Measurements from ENCODE around the gene IGF2R. TPM values are rescaled to one million over a fixed set of nuclear protein-coding genes. Genes with fewer than 3 reads are reported as not detected.

IGF2R gene
- total RNA-seq, 1 donor from 2014 or later: 109 TPM

DNA sequence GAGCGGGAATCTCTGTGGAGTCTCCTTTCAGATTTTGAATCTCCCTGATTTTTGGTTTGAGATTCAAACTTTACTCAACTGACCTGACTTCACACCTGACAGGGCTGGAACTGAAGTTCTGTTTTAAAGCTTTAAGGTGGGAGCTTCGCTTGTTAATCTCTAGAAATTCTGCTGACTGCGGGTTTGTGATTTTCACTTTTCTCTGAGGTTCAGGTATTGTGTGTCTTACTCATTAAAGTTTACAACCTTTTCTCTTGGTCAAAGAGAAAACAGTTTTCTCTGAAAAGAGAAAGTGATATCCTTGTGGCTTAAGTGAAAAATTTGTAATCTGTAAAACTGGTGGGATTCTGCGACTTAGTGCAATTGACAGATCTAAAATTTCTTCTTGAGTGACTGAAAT is 20.7 kb upstream of the IGF2R start:
- DNase-seq (ENCODE audit: low read depth): no peak
- Histone ChIP-seq H3K27me3 (ENCODE audit: control insufficient read depth, insufficient read depth, low read length) (no peaks in the 10 kb centered on the region), H3K4me3 (ENCODE audit: low read depth, low read length) (no peak overlapping the region), H3K36me3 (ENCODE audit: control insufficient read depth, insufficient read depth, low read length) (no peaks in the 10 kb centered on the region)
- TF ChIP-seq, protein P1, sequence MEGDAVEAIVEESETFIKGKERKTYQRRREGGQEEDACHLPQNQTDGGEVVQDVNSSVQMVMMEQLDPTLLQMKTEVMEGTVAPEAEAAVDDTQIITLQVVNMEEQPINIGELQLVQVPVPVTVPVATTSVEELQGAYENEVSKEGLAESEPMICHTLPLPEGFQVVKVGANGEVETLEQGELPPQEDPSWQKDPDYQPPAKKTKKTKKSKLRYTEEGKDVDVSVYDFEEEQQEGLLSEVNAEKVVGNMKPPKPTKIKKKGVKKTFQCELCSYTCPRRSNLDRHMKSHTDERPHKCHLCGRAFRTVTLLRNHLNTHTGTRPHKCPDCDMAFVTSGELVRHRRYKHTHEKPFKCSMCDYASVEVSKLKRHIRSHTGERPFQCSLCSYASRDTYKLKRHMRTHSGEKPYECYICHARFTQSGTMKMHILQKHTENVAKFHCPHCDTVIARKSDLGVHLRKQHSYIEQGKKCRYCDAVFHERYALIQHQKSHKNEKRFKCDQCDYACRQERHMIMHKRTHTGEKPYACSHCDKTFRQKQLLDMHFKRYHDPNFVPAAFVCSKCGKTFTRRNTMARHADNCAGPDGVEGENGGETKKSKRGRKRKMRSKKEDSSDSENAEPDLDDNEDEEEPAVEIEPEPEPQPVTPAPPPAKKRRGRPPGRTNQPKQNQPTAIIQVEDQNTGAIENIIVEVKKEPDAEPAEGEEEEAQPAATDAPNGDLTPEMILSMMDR (IDR thresholded peaks at IDR 0.05; ENCODE audit: insufficient read depth, low read length, severe bottlenecking): no peak
- FAIRE-seq: no peak

DNA sequence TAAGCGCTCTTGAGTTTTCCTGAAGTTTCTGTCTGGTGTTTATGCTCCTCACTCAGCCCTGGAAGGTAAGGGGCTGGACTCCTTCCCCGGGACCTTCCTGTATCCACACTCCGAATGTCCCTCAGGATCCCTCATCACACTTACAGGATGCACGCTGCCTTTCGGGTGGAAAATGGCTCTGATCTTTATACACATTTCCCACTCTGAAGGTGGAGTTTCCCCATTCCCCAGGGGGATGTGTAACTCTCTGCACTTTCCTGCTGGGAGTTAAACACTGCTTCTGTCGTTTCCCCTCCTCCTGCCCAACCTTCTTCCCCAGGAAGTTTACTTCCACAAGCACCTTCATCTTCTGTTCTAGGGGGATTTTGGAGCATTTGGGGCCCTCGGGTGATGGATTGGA is 17.1 kb upstream of the IGF2R start:
- no peak overlapping the region for H3K4me3 ChIP-seq (ENCODE audit: low read depth, low read length)
- TF ChIP-seq, protein P1 (IDR thresholded peaks at IDR 0.05; ENCODE audit: insufficient read depth, low read length, severe bottlenecking): no peak
- H3K27me3 ChIP-seq (ENCODE audit: control insufficient read depth, insufficient read depth, low read length): no peaks in the 10 kb centered on the region
- DNase-seq (ENCODE audit: low read depth): no peak
- FAIRE-seq: peak; percentile 81
- no peaks in the 10 kb centered on the region for H3K36me3 ChIP-seq (ENCODE audit: control insufficient read depth, insufficient read depth, low read length)

DNA sequence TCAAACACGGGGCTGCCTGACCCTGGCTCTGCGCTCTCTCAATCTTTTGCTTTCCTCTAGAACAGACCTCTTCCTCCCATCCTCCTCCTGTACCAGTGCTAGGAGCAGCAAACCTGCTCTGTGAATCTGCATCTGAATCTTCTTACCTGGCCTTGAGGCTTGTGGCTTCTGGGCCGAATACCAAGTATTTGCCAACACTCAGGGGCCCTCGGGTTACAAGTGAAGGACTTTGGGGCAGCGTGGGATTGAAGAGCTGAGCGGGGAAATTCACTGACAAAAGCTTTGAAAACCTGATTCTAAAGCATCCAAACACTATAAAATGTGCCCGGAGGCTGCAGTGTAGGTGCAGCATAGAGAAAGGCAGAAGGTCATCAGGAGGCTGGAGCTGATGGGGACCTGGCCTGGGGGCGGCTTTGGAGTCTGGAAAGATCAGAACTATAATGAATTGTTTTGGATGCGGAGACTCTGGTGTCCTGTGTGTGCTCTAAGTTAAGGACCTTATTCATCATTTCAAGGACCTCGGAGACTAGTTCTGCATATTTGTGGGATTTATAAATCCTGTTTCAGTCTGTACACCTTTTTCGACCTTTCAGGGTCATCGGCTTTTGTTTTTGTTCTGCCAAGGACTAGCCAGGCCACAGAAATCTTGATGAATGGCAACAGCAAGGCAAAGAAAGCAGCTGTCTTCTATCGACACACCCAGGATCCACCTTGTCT is 16.4 kb upstream of the IGF2R start:
- no peak overlapping the region for H3K4me3 ChIP-seq (ENCODE audit: low read depth, low read length)
- DNase-seq (ENCODE audit: low read depth) (no peak), FAIRE-seq (no peak)
- no peaks in the 10 kb centered on the region for H3K27me3 ChIP-seq (ENCODE audit: control insufficient read depth, insufficient read depth, low read length)
- no peaks in the 10 kb centered on the region for H3K36me3 ChIP-seq (ENCODE audit: control insufficient read depth, insufficient read depth, low read length)
- TF ChIP-seq, protein P1 (IDR thresholded peaks at IDR 0.05; ENCODE audit: insufficient read depth, low read length, severe bottlenecking): no peak

DNA sequence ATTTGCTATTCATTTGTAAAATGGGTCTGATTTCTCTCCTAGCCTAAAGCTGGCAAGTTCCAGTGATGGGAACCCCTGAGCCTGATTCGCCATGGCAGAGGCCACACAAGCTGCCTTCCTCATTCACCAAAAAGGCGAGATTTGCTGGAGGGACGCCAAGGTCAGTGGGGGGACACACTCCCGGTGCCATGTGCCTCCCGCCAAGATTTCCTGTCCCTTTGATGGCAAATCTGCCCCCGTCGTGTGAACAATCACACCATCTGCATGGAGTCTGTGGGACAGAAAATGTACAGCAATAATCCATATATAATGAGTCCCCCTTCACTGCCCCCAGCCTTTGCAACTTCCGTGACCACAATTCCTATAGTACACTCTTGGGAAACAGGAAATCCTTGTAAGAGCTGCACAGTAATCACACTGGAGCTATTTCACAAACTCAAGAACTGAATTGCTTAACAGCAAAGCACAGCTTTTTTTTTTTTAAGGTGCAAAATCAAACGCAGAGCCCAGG is 15.7 kb upstream of the IGF2R start:
- Histone ChIP-seq H3K27me3 (ENCODE audit: control insufficient read depth, insufficient read depth, low read length) (no peaks in the 10 kb centered on the region), H3K4me3 (ENCODE audit: low read depth, low read length) (no peak overlapping the region), H3K36me3 (ENCODE audit: control insufficient read depth, insufficient read depth, low read length) (no peaks in the 10 kb centered on the region)
- FAIRE-seq (no peak), DNase-seq (ENCODE audit: low read depth) (peak; percentile 84)
- TF ChIP-seq, protein P1 (IDR thresholded peaks at IDR 0.05; ENCODE audit: insufficient read depth, low read length, severe bottlenecking): no peak

DNA sequence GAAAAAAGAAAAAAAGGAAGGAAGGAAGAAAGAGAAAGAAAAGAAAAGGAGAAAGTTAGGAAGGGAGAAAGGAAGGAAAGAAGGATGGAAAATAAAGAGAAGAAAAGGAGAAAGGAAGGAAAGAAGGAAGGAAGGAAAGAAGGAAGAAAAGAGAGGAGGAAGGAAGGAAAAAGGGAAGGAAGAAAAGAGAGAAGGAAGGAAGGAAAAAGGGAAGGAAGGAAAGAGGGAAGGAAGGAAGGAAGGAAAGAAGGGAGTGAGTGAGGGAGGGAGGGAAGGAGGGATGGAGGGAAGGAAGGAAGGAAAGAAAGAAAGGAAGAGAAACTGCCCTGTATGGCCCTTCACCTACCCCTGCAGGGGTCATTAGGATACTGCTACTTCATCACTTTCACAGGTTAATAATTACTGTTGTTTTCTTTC is 12.9 kb upstream of the IGF2R start:
- Histone ChIP-seq H3K4me3 (ENCODE audit: low read depth, low read length) (no peak overlapping the region), H3K36me3 (ENCODE audit: control insufficient read depth, insufficient read depth, low read length) (no peaks in the 10 kb centered on the region), H3K27me3 (ENCODE audit: control insufficient read depth, insufficient read depth, low read length) (no peaks in the 10 kb centered on the region)
- TF ChIP-seq, protein P1 (IDR thresholded peaks at IDR 0.05; ENCODE audit: insufficient read depth, low read length, severe bottlenecking): no peak
- DNase-seq (ENCODE audit: low read depth): no peak
- FAIRE-seq: no peak
